ENCODE results near the gene METAP2. TPM values are rescaled to one million over a fixed set of nuclear protein-coding genes. Genes with fewer than 3 reads are reported as not detected.

Gene METAP2
- total RNA-seq, 1 donor from 2014 or later = 20.6 TPM

- Histone ChIP-seq H3K4me3 (peak overlapping the region; percentile 88 to 93), H3K4me1 (no peaks in the 10 kb centered on the region), H3K27ac (no peak overlapping the region), H3K9me3 (no peaks in the 10 kb centered on the region), H3K36me3 (no peaks in the 10 kb centered on the region), H3K27me3 (no peaks in the 10 kb centered on the region)
- intact Hi-C loops (cut with DNase I) = no loop called here
- no peak for TF ChIP-seq CTCF (IDR thresholded peaks at IDR 0.05)
- no peak for DNase-seq (ENCODE audit: low spot score in 2 of 2)
These were observed 75.6 kb downstream of the METAP2 start for GRCh38 chr12:95549392-95550084.

- H3K27me3 ChIP-seq = no peaks in the 10 kb centered on the region
- no peak for TF ChIP-seq CTCF (IDR thresholded peaks at IDR 0.05)
- no peak for DNase-seq (ENCODE audit: low spot score in 2 of 2)
- no peaks in the 10 kb centered on the region for H3K4me1 ChIP-seq
- intact Hi-C loops (cut with DNase I) = no loop called here
- no peaks in the 10 kb centered on the region for H3K9me3 ChIP-seq
- no peak within 1 kb of the TSS for H3K4me3 ChIP-seq
- H3K36me3 ChIP-seq = no peaks in the 10 kb centered on the region
- no peak within 1 kb of the TSS for H3K27ac ChIP-seq
These were observed 77.4 kb downstream of the METAP2 start, which contains the start of gene USP44 for GRCh38 chr12:95551305-95551704. Gene USP44, minus strand, starts transcription at chr12:95551476. Its CDS starts 17,220 bp downstream, at chr12:95534256.

- no peak for TF ChIP-seq CTCF (IDR thresholded peaks at IDR 0.05)
- intact Hi-C loops (cut with DNase I) = no loop called here
These were observed 78.1 kb downstream of the METAP2 start for GRCh38 chr12:95551913-95552516.

GRCh38 chr12:95553197-95553943, 79.4 kb downstream of the METAP2 start:
- Histone ChIP-seq H3K27ac (no peak overlapping the region), H3K36me3 (no peaks in the 10 kb centered on the region), H3K4me1 (no peaks in the 10 kb centered on the region), H3K9me3 (no peaks in the 10 kb centered on the region), H3K27me3 (no peaks in the 10 kb centered on the region), H3K4me3 (no peak overlapping the region)
- no peak for DNase-seq (ENCODE audit: low spot score in 2 of 2)
- no peak for TF ChIP-seq CTCF (IDR thresholded peaks at IDR 0.05)
- intact Hi-C loops (cut with DNase I) = no loop called here

More at GRCh38 chr12:95551913-95552516, 78.1 kb downstream of the METAP2 start:
- Histone ChIP-seq H3K9me3 (no peaks in the 10 kb centered on the region), H3K4me3 (no peak overlapping the region), H3K4me1 (no peaks in the 10 kb centered on the region), H3K36me3 (no peaks in the 10 kb centered on the region), H3K27ac (no peak overlapping the region), H3K27me3 (no peaks in the 10 kb centered on the region)
- DNase-seq (ENCODE audit: low spot score in 2 of 2) = no peak

GRCh38 chr12:95554532-95555071, 80.7 kb downstream of the METAP2 start:
- Histone ChIP-seq H3K4me1 (no peaks in the 10 kb centered on the region), H3K27me3 (no peaks in the 10 kb centered on the region), H3K9me3 (no peaks in the 10 kb centered on the region), H3K27ac (no peak overlapping the region), H3K36me3 (no peaks in the 10 kb centered on the region), H3K4me3 (no peak overlapping the region)
- intact Hi-C loops (cut with DNase I) = no loop called here
- TF ChIP-seq CTCF (IDR thresholded peaks at IDR 0.05) = no peak
- no peak for DNase-seq (ENCODE audit: low spot score in 2 of 2)

All from ascending aorta (tissue), 2 donors.